ENCODE measurements around the gene ERAP2. TPM values are rescaled to one million over a fixed set of nuclear protein-coding genes. Genes with fewer than 3 reads are reported as not detected.

Gene ERAP2
- total RNA-seq, 4 donors from 2014 or later: 50.3 to 82.8 (median 70.8) TPM

- H3K27ac ChIP-seq: no peak overlapping the region
- TF ChIP-seq CTCF (IDR thresholded peaks at IDR 0.05) (no peak), POLR2A (IDR thresholded peaks at IDR 0.05) (no peak)
Measured at GRCh38 chr5:96851312-96852062, 24.8 kb upstream of the ERAP2 start.

GRCh38 chr5:96852759-96853158 lies 23.5 kb upstream of the ERAP2 start:
- H3K27me3 ChIP-seq: peaks cover 0 to 4% of the 10 kb centered on the region in 2 donors
- no peaks in the 10 kb centered on the region for H3K36me3 ChIP-seq
- TF ChIP-seq POLR2A (IDR thresholded peaks at IDR 0.05): no peak
- no peak for TF ChIP-seq CTCF (IDR thresholded peaks at IDR 0.05)
- H3K4me1 ChIP-seq: peaks cover 0 to 20% (median 2%) of the 10 kb centered on the region in 4 donors
- no peak overlapping the region for H3K27ac ChIP-seq
- no peaks in the 10 kb centered on the region for H3K9me3 ChIP-seq
- DNase-seq: no peak
- no peak overlapping the region for H3K4me3 ChIP-seq

More at GRCh38 chr5:96851312-96852062, 24.8 kb upstream of the ERAP2 start:
- Histone ChIP-seq H3K27me3 (peaks cover 0 to 4% of the 10 kb centered on the region in 2 donors), H3K4me3 (no peak overlapping the region), H3K36me3 (no peaks in the 10 kb centered on the region), H3K4me1 (peaks cover 0 to 19% (median 2%) of the 10 kb centered on the region in 4 donors), H3K9me3 (no peaks in the 10 kb centered on the region)
- no peak for DNase-seq

GRCh38 chr5:96854067-96854466 lies 22.2 kb upstream of the ERAP2 start:
- no peak for TF ChIP-seq CTCF (IDR thresholded peaks at IDR 0.05)
- no peak for TF ChIP-seq POLR2A (IDR thresholded peaks at IDR 0.05)
- Histone ChIP-seq H3K27me3 (peaks cover 0 to 4% of the 10 kb centered on the region in 2 donors), H3K9me3 (no peaks in the 10 kb centered on the region), H3K4me1 (peaks cover 0 to 20% (median 2%) of the 10 kb centered on the region in 4 donors), H3K4me3 (no peak overlapping the region), H3K36me3 (no peaks in the 10 kb centered on the region), H3K27ac (no peak overlapping the region)
- no peak for DNase-seq

GRCh38 chr5:96855031-96855872 lies 21.0 kb upstream of the ERAP2 start:
- H3K27me3 ChIP-seq: no peaks in the 10 kb centered on the region
- no peaks in the 10 kb centered on the region for H3K36me3 ChIP-seq
- TF ChIP-seq CTCF (IDR thresholded peaks at IDR 0.05) (no peak), POLR2A (IDR thresholded peaks at IDR 0.05) (no peak)
- peak in 2 of 3 donors; percentile 61 to 83 for DNase-seq
- H3K4me3 ChIP-seq: peak overlapping the region in 1 of 4 donors; percentile 2
- H3K27ac ChIP-seq: peak overlapping the region in 3 of 4 donors; percentile 50 to 84 (median 76)
- peaks cover 0 to 20% (median 2%) of the 10 kb centered on the region in 4 donors for H3K4me1 ChIP-seq
- no peaks in the 10 kb centered on the region for H3K9me3 ChIP-seq

GRCh38 chr5:96856371-96856770 lies 19.9 kb upstream of the ERAP2 start:
- DNase-seq: no peak
- no peaks in the 10 kb centered on the region for H3K9me3 ChIP-seq
- no peaks in the 10 kb centered on the region for H3K27me3 ChIP-seq
- peaks cover 0 to 20% (median 2%) of the 10 kb centered on the region in 4 donors for H3K4me1 ChIP-seq
- no peaks in the 10 kb centered on the region for H3K36me3 ChIP-seq
- H3K4me3 ChIP-seq: no peak overlapping the region
- TF ChIP-seq POLR2A (IDR thresholded peaks at IDR 0.05) (no peak), CTCF (IDR thresholded peaks at IDR 0.05) (no peak)
- H3K27ac ChIP-seq: no peak overlapping the region
